PC-3 (cell line): ENCODE data around the gene RPL31.

Source experiments
- EZH2 ChIP-seq: fragments of 300-600 bp; sonication (generic); IDR thresholded peaks from one replicate; pipeline ENCODE4 v1.6.1; 2017; ENCODE audit warnings: antibody characterized with exemption, mild to moderate bottlenecking, low read length; ENCODE audit not compliant: unreplicated experiment
- TF ChIP-seq, protein P1 (sequence below): fragments of 300-600 bp; sonication (generic); conservative IDR thresholded peaks from 2 replicates; pipeline ENCODE4 v1.5.1; 2017; ENCODE audit warnings: antibody characterized with exemption, low read depth, mild to moderate bottlenecking, low read length

GRCh38 chr2:100974712-100975520 is 27.2 kb upstream of the RPL31 start:
- TF ChIP-seq, protein P1, sequence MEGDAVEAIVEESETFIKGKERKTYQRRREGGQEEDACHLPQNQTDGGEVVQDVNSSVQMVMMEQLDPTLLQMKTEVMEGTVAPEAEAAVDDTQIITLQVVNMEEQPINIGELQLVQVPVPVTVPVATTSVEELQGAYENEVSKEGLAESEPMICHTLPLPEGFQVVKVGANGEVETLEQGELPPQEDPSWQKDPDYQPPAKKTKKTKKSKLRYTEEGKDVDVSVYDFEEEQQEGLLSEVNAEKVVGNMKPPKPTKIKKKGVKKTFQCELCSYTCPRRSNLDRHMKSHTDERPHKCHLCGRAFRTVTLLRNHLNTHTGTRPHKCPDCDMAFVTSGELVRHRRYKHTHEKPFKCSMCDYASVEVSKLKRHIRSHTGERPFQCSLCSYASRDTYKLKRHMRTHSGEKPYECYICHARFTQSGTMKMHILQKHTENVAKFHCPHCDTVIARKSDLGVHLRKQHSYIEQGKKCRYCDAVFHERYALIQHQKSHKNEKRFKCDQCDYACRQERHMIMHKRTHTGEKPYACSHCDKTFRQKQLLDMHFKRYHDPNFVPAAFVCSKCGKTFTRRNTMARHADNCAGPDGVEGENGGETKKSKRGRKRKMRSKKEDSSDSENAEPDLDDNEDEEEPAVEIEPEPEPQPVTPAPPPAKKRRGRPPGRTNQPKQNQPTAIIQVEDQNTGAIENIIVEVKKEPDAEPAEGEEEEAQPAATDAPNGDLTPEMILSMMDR: no peak
- TF ChIP-seq EZH2: no peak
